Astrocyte (in vitro differentiated cells and primary cell): Measurements from ENCODE around the gene ITPRID1. TPM values are rescaled to one million over a fixed set of nuclear protein-coding genes. Genes with fewer than 3 reads are reported as not detected.
"Not testable (repeated sequence)": the region's sequence is repeated elsewhere in the genome, so short reads cannot be mapped to it uniquely, and the experiment has no call there.

Source experiments
- DNase-seq: peaks from one replicate; pipeline ENCODE4 v3.0.0-alpha.2; 2010; ENCODE audit warnings: low read depth
- FAIRE-seq: peaks from 2 replicates; lab custom pipeline; 2011; peaks lifted over from hg19 to GRCh38; lab: Jason Lieb, UNC
- H2AFZ ChIP-seq: 2 replicates; pipeline ENCODE4 v1.6.0; 2012; ENCODE audit warnings: low read depth, low read length, inconsistent platforms
- H3K27ac ChIP-seq: 2 replicates; pipeline ENCODE4 v1.5.1; 2011; ENCODE audit warnings: low read depth, low read length, inconsistent platforms
- H3K27me3 ChIP-seq: 2 replicates; pipeline ENCODE4 v1.6.0; 2011; ENCODE audit warnings: low read length, inconsistent platforms; ENCODE audit not compliant: insufficient read depth
- H3K36me3 ChIP-seq: 2 replicates; pipeline ENCODE4 v1.5.1; 2011; ENCODE audit warnings: low read length, inconsistent platforms; ENCODE audit not compliant: insufficient read depth
- H3K4me1 ChIP-seq: 2 replicates; pipeline ENCODE4 v1.5.1; 2011; ENCODE audit warnings: low read length, inconsistent platforms; ENCODE audit not compliant: insufficient read depth
- H3K4me2 ChIP-seq: 2 replicates; pipeline ENCODE4 v1.6.0; 2012; ENCODE audit warnings: low read length, inconsistent platforms
- H3K4me3 ChIP-seq: 2 replicates; pipeline ENCODE4 v1.5.1; 2011; ENCODE audit warnings: low read depth, mild to moderate bottlenecking, low read length, inconsistent platforms; ENCODE audit not compliant: insufficient read depth
- H3K79me2 ChIP-seq: 2 replicates; pipeline ENCODE4 v1.6.0; 2012; ENCODE audit warnings: mild to moderate bottlenecking, low read length, inconsistent platforms; ENCODE audit not compliant: insufficient read depth
- H3K9ac ChIP-seq: 2 replicates; pipeline ENCODE4 v1.6.0; 2012; ENCODE audit warnings: mild to moderate bottlenecking, low read length, inconsistent platforms
- H3K9me3 ChIP-seq: 2 replicates; pipeline ENCODE4 v1.5.1; 2012; ENCODE audit warnings: low read depth, mild to moderate bottlenecking, low read length, inconsistent platforms; ENCODE audit not compliant: insufficient read depth
- H4K20me1 ChIP-seq: 2 replicates; pipeline ENCODE4 v1.6.0; 2012; ENCODE audit warnings: low read length, inconsistent platforms; ENCODE audit not compliant: insufficient read depth
- H3K27ac Mint-ChIP-seq: one replicate; pipeline ENCODE4 v1.8.0; 2021; ENCODE audit warnings: mild to moderate bottlenecking, mixed read lengths; ENCODE audit not compliant: unreplicated experiment
- H3K27me3 Mint-ChIP-seq: one replicate; pipeline ENCODE4 v1.8.0; 2021; ENCODE audit warnings: low read depth, mixed read lengths; ENCODE audit not compliant: unreplicated experiment
- H3K36me3 Mint-ChIP-seq: one replicate; pipeline ENCODE4 v1.8.0; 2021; ENCODE audit warnings: low read depth, mixed read lengths; ENCODE audit not compliant: unreplicated experiment
- H3K4me1 Mint-ChIP-seq: one replicate; pipeline ENCODE4 v1.8.0; 2021; ENCODE audit warnings: low read depth, mixed read lengths; ENCODE audit not compliant: unreplicated experiment
- H3K4me3 Mint-ChIP-seq: one replicate; pipeline ENCODE4 v1.8.0; 2021; ENCODE audit warnings: mild to moderate bottlenecking, moderate library complexity, mixed read lengths; ENCODE audit not compliant: unreplicated experiment
- H3K9me3 Mint-ChIP-seq: one replicate; pipeline ENCODE4 v1.8.0; 2021; ENCODE audit warnings: mild to moderate bottlenecking, mixed read lengths; ENCODE audit not compliant: unreplicated experiment
- EZH2 ChIP-seq: IDR thresholded peaks from 2 replicates; pipeline ENCODE4 v1.6.1; 2012; ENCODE audit warnings: mild to moderate bottlenecking, low read length, inconsistent platforms; ENCODE audit not compliant: insufficient read depth
- total RNA-seq: library from RNA; stranded (reverse); gene quantifications from 2 replicates; pipeline ENCODE4 v1.2.1, GENCODE V29; 2021
- TF ChIP-seq, protein P1 (sequence below): IDR thresholded peaks from 2 replicates; pipeline ENCODE4 v1.5.1; 2011; ENCODE audit warnings: low read depth, mild to moderate bottlenecking, inconsistent platforms, low read length, moderate library complexity; ENCODE audit not compliant: insufficient read depth

ITPRID1 gene
- total RNA-seq, 1 donor from 2014 or later, result not detected

GRCh38 chr7:31466036-31466435, 47.9 kb upstream of the ITPRID1 start:
- H3K36me3 ChIP-seq, result no peaks in the 10 kb centered on the region
- Mint-ChIP-seq H3K36me3 (no peaks in the 10 kb centered on the region), H3K27me3 (peaks cover 5% of the 10 kb centered on the region), H3K9me3 (no peaks in the 10 kb centered on the region), H3K27ac (no peak overlapping the region), H3K4me1 (peaks cover 6% of the 10 kb centered on the region), H3K4me3 (no peak overlapping the region)
- no peak for FAIRE-seq
- H3K9ac ChIP-seq, result no peak overlapping the region
- no peaks in the 10 kb centered on the region for H4K20me1 ChIP-seq
- H3K27ac ChIP-seq, result no peak overlapping the region
- H3K79me2 ChIP-seq, result no peaks in the 10 kb centered on the region
- H3K9me3 ChIP-seq, result no peaks in the 10 kb centered on the region
- H2AFZ ChIP-seq, result no peak overlapping the region
- H3K4me3 ChIP-seq, result no peak overlapping the region
- no peaks in the 10 kb centered on the region for H3K4me1 ChIP-seq
- H3K27me3 ChIP-seq, result no peaks in the 10 kb centered on the region
- TF ChIP-seq, protein P1, sequence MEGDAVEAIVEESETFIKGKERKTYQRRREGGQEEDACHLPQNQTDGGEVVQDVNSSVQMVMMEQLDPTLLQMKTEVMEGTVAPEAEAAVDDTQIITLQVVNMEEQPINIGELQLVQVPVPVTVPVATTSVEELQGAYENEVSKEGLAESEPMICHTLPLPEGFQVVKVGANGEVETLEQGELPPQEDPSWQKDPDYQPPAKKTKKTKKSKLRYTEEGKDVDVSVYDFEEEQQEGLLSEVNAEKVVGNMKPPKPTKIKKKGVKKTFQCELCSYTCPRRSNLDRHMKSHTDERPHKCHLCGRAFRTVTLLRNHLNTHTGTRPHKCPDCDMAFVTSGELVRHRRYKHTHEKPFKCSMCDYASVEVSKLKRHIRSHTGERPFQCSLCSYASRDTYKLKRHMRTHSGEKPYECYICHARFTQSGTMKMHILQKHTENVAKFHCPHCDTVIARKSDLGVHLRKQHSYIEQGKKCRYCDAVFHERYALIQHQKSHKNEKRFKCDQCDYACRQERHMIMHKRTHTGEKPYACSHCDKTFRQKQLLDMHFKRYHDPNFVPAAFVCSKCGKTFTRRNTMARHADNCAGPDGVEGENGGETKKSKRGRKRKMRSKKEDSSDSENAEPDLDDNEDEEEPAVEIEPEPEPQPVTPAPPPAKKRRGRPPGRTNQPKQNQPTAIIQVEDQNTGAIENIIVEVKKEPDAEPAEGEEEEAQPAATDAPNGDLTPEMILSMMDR, result no peak
- no peak for TF ChIP-seq EZH2
- no peak overlapping the region for H3K4me2 ChIP-seq
- no peak for DNase-seq

GRCh38 chr7:31470883-31471282, 43.0 kb upstream of the ITPRID1 start:
- H3K27ac ChIP-seq, DNase-seq, H3K4me3 Mint-ChIP-seq, H4K20me1 ChIP-seq, H3K4me2 ChIP-seq, H3K36me3 ChIP-seq, H3K9me3 Mint-ChIP-seq, H3K9me3 ChIP-seq, H3K4me3 ChIP-seq, H3K79me2 ChIP-seq, H3K27me3 ChIP-seq, H3K36me3 Mint-ChIP-seq, FAIRE-seq, H2AFZ ChIP-seq, H3K9ac ChIP-seq, H3K27ac Mint-ChIP-seq, H3K4me1 ChIP-seq: not testable (repeated sequence)
- Mint-ChIP-seq H3K4me1 (peaks cover 18% of the 10 kb centered on the region), H3K27me3 (peaks cover 13% of the 10 kb centered on the region)

DNA sequence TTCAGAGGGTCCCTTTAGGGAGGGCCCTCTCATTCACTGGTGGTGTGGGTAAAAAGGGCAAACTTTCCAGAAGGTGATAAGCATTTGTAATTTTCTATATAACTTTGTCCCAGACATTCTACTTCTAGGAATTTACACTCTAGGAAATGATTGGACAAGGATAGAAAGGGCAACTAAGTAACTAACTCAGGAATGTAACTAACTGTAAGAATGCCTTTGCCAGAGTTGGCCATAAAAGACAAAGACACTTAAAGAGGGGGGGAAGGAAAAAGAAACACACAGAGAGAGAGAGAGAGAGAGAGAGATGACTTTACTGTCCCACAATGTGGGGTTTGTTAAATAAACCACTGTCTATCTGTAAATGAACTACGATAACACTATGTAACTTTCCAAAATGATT, 38.5 kb upstream of the ITPRID1 start:
- Mint-ChIP-seq H3K27ac (peak overlapping the region; percentile 78), H3K4me1 (peaks cover 25% of the 10 kb centered on the region), H3K4me3 (no peak overlapping the region), H3K9me3 (no peaks in the 10 kb centered on the region), H3K36me3 (no peaks in the 10 kb centered on the region), H3K27me3 (peaks cover 10% of the 10 kb centered on the region)
- TF ChIP-seq, protein P1, result no peak
- no peak for TF ChIP-seq EZH2
- H3K27ac ChIP-seq, result no peak overlapping the region
- no peak overlapping the region for H3K4me2 ChIP-seq
- no peak overlapping the region for H2AFZ ChIP-seq
- H3K79me2 ChIP-seq, result no peaks in the 10 kb centered on the region
- DNase-seq, result peak; percentile 6
- no peaks in the 10 kb centered on the region for H4K20me1 ChIP-seq
- H3K9ac ChIP-seq, result no peak overlapping the region
- H3K9me3 ChIP-seq, result no peaks in the 10 kb centered on the region
- H3K4me3 ChIP-seq, result no peak overlapping the region
- H3K36me3 ChIP-seq, result no peaks in the 10 kb centered on the region
- H3K27me3 ChIP-seq, result no peaks in the 10 kb centered on the region
- H3K4me1 ChIP-seq, result no peaks in the 10 kb centered on the region
- FAIRE-seq, result no peak
